ENCODE data around the gene BOC.
A peak's percentile ranks its signal among the peaks of the same experiment; 100 is the strongest.

BOC gene

DNA sequence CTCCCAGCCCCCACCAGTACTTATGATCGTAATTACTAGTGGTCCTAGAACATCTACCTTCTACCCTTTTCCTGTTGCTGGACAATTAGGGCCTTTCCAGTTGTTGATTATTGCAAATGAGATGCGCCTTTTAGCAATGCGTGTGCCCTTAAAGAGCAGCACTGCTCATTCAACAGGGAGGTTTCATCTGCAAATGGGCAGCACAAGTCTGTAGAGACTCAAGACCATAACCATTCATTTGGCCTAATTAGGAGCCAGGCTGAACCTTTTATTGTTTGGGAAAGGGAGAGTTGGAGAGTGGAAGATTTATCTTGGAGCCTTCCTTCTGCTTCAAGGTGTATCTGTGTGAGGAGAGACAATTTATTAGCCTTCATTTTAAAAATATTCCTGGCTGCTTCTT, 42.3 kb downstream of the BOC start:
- H3K27ac ChIP-seq, result no peak overlapping the region
- TF ChIP-seq, protein P1, sequence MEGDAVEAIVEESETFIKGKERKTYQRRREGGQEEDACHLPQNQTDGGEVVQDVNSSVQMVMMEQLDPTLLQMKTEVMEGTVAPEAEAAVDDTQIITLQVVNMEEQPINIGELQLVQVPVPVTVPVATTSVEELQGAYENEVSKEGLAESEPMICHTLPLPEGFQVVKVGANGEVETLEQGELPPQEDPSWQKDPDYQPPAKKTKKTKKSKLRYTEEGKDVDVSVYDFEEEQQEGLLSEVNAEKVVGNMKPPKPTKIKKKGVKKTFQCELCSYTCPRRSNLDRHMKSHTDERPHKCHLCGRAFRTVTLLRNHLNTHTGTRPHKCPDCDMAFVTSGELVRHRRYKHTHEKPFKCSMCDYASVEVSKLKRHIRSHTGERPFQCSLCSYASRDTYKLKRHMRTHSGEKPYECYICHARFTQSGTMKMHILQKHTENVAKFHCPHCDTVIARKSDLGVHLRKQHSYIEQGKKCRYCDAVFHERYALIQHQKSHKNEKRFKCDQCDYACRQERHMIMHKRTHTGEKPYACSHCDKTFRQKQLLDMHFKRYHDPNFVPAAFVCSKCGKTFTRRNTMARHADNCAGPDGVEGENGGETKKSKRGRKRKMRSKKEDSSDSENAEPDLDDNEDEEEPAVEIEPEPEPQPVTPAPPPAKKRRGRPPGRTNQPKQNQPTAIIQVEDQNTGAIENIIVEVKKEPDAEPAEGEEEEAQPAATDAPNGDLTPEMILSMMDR (conservative IDR thresholded peaks at IDR 0.05), result no peak

DNA sequence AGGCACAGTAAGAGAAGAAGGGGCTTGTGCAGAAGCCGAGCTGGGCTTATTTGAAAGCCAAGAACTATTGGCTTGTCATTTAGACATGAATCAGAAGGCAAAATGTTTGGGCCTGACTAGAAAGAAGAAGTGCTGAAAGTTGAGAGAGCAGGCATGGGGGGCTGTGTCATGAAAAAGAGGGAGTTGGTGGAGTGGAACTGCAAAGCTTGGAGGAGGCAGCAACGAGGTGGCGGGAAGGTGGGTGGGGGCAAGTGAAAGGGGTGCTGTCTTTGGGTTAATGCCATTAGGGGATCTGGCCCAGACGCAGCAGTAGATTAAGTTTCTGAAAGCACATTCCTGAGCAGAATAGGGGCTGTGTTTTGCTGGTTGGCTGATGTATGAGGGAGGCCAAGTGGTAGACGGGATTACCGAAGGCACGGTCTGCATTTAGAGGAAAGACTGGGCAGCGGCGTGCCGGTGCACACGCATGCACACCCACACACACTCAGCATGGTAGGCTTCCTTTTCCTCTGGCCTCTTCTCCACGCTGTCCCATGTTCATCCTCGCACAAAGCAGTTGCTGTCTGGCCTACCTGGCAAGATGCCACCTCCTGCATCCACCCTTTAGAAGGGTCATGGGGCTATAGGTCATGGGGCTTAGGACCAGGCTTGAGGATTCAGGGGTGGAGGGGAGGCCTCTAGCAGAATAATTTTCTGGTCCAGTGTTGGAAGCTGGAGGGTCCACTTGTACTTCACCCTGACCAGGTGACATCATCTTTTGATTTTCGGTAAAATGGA, 43.0 kb downstream of the BOC start:
- H3K27ac ChIP-seq, result no peak overlapping the region
- TF ChIP-seq, protein P1 (conservative IDR thresholded peaks at IDR 0.05), result no peak

DNA sequence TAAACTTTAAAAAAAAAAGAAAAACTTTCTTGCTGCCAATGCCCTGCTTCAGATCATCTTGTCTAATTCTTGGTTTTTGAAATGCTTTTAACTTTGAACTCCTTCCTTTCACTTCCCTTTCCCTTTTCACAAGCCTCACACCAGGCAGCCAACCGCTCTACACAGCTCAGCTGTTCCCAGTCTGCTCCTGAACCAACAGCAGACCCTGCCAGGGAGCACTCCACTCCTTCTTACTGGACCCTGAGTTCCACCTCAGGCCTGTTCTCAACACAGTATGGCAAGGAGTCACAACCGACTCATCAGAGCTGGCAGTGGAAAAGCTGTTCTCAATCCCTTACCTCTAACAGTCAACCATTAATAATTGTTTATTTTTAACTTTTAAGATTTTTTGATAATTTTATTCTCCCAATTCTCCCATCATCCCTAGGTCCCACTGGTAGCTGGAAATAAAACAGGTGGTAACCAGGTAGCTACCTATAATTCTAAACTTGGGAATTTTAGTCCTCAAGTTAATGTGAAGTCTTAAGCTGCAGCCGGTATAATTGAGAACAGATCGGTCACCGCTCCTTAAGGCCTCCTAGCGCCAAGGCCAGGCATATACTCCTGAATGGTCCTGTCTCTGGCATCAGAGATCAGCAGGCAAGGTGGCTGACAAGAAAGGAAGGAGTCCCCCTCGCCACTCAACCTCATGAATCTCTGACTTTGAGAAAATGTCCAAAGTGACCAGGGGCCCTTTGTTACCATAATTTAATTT, 43.9 kb downstream of the BOC start:
- TF ChIP-seq, protein P1 (conservative IDR thresholded peaks at IDR 0.05), result no peak
- H3K27ac ChIP-seq, result no peak overlapping the region

DNA sequence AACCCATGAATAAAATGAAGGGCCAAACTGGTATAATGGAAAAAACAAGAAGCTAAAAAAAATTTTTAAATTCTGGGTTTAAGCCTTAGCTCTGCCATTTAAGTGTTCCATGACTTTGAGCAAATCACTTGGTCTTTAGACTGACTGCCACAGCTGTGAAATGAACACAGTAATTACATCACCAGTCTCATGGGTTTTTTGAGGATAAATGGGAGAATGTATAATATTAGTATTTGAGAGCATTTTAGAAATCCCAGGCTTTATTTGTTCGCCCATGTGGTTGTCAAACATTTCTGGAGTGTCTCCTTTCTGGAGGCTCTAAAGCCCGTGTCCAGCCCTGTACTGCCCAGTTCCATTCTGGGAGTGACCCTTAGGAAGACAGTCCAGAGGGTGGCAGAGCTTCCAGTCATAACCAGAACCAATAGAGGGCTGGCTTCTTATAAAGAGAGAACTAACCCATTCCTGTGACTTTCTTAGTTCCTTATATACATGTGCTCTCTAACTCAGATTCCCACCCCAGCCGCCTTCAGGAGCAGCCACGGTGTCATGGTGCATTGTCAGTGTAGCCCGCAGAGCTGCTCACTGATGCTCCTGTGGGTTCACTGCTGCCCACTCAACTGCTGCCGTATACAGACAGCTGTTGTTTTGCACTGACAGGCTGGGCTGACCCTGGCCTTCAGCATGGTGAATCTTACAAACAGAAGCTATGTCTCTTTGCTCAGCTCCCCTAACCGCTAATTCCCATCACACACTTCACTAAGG, 44.7 kb downstream of the BOC start:
- TF ChIP-seq, protein P1 (conservative IDR thresholded peaks at IDR 0.05), result no peak
- H3K27ac ChIP-seq, result no peak overlapping the region

DNA sequence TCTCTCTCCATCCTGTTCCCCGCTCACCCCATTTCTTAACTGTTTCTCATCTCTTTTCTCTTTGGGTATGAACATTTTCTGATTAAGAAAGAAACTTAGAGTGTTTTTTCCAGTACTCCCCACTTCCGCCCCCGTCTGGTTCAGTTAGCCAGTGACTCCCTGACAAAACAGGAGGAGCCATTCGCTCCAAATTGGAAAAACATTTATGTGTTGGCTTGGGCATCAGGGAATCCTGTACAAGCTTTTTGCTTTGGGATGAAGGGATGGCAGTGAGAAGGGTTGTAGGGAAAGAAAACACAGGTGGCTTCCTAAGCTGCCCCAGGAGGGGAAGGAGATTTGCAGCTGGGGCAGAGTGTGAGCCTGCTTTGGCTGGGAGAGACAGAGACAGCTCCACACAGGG, 47.0 kb downstream of the BOC start:
- H3K27ac ChIP-seq, result no peak overlapping the region
- TF ChIP-seq, protein P1 (conservative IDR thresholded peaks at IDR 0.05), result no peak

DNA sequence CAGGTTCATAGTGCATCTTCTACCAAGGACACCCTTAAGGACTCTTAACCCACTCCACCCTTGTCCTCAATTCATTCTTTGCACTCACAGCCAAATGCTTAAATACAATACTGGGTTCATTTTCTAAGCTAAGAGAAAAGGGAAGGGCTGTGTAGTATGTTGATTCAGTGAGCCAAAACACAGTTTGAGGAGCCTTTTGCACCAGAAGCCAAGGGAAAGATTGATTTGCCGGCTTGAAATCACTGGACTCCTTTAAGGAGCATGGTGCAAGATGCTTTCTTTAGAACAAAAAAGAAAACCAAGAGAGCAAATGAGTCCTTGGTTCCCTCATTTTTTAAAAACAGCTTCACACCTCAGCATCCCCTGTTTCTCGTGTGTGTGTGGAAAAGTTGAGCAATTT, 47.8 kb downstream of the BOC start:
- TF ChIP-seq, protein P1 (conservative IDR thresholded peaks at IDR 0.05), result no peak
- H3K27ac ChIP-seq, result no peak overlapping the region

DNA sequence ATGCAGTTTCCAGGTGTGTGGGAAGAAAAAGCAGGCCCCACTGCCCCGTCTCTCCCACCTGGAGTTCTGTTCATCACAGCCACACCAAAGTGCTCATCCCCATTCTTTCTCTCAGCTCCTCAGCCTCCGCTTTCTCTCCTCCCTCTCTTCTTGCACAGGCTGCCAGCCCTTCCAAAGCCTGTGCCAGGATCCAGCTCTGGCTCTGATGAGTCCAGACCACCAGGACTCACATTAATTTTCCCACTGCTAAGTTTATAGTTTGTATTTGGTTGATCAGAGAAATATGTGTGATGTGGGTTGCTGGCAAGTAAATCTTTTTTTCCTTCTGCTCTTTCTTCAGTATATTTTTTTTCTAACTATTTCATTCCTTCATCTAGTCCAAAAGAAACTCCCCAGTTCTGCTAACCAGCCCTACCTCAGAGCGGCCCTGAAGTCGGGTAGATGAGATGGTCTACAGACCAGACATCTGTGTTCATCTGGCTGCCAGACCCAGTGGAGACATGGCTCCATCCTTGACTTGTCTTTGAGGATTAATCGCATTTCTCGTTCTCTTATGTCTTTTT, 49.8 kb downstream of the BOC start:
- peak overlapping the region; percentile 37; the same call in 1 of the 2 replicates for H3K27ac ChIP-seq
- TF ChIP-seq, protein P1 (conservative IDR thresholded peaks at IDR 0.05), result no peak
